ENCODE results near the gene ARHGEF6. TPM values are rescaled to one million over a fixed set of nuclear protein-coding genes. Genes with fewer than 3 reads are reported as not detected.

The ARHGEF6 gene
- total RNA-seq, 2 experiments from 2014 or later: 97.2 to 122 TPM

DNA sequence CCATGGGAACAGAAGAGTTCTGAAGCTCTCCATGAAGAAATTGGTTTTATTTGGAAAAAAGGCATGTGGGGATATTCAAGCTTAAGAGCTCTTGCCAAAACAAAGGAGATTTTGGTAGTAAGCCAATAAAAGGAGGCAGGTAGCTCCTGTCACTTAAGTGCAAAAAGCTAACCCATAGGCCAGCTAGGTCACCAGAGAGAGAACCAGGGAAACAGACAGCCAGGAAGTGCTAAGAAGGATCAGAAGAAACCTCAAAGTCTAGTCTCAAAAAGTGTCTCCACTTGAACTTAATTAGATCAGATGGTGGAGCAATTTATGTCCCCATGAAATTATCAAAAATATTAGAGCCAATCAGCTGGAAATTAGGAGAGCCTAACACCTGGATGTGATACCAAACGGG lies 83.6 kb downstream of the ARHGEF6 start:
- Mint-ChIP-seq H3K27me3 (no peaks in the 10 kb centered on the region), H3K27ac (peak overlapping the region; percentile 80), H3K4me1 (peaks cover 55% of the 10 kb centered on the region), H3K36me3 (ENCODE audit: low read depth) (peaks cover 55% of the 10 kb centered on the region), H3K4me3 (no peak overlapping the region), H3K9me3 (peaks cover 15% of the 10 kb centered on the region)
- ChIA-PET POLR2A (no interaction called here), CTCF (interaction anchor here (0.6 to 1.7 kb wide), 4 partner anchors 10 to 155 kb away, joined by 3 to 5 read pairs (median 4); no protein-coding TSS in a partner anchor)
- no peak for DNase-seq

DNA sequence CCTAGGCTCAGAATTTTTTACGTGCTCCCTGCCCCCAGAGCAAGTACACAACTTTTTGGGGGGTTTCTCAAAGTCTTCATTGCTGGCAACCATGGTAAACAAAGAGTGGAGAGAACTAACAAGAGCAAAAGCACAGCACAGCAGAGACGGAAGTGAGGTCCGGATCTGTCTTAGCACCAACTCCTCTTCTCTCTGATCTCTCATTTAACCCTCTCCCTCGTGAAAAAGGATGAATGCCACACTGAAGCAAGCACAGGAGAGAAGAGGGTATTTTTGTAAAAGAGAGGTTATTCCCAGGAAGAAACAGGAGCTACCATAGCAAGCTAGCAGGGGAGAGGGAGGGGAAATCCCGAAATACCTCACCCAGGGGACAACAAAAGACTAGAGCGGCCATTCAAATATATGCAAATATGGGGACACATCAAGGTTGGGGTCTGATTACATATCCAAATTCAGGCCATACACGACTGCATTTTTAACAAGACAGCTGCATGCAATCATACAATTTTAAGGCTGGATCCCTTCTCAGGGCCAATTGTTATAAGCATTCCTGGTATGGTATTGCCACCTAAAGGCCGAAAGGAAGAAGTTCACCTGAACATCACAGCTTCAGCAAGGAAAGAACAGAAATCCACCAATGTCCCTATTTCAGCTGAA lies 86.2 kb downstream of the ARHGEF6 start:
- DNase-seq: peak; percentile 41
- H3K36me3 Mint-ChIP-seq (ENCODE audit: low read depth): peaks cover 50% of the 10 kb centered on the region
- H3K4me3 Mint-ChIP-seq: peak overlapping the region; percentile 68
- H3K4me1 Mint-ChIP-seq: peaks cover 76% of the 10 kb centered on the region
- ChIA-PET CTCF (interaction anchor here (0.6 to 2.1 kb wide), 10 partner anchors 9 to 401 kb away, joined by 3 to 15 read pairs (median 4); partner anchors contain the start of gene HTATSF1), POLR2A (no interaction called here)
- peaks cover 4% of the 10 kb centered on the region for H3K9me3 Mint-ChIP-seq
- H3K27ac Mint-ChIP-seq: peak overlapping the region; percentile 96
- H3K27me3 Mint-ChIP-seq: no peaks in the 10 kb centered on the region

DNA sequence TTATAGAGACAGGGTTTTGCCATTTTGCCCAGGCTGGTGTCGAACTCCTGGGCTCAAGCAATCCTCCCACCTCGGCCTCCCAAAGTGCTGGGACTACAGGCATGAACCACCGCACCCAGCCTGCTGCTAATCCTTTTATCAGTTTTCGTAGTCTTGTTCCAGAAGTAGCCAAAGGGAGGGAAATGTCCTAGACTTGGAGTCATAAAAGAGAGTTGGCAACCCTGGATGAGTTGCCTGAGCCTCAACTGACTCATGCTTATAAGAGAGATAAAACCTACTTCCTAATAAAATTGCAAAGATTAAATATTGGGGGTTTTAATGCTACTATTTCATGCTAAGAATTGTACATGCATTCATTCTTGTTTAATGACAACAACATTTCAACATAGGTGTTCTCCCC lies 88.5 kb downstream of the ARHGEF6 start:
- Mint-ChIP-seq H3K9me3 (no peaks in the 10 kb centered on the region), H3K36me3 (ENCODE audit: low read depth) (peaks cover 50% of the 10 kb centered on the region), H3K4me3 (no peak overlapping the region), H3K4me1 (peaks cover 84% of the 10 kb centered on the region), H3K27me3 (no peaks in the 10 kb centered on the region), H3K27ac (no peak overlapping the region)
- DNase-seq: no peak
- ChIA-PET POLR2A (no interaction called here), CTCF (no interaction called here)

DNA sequence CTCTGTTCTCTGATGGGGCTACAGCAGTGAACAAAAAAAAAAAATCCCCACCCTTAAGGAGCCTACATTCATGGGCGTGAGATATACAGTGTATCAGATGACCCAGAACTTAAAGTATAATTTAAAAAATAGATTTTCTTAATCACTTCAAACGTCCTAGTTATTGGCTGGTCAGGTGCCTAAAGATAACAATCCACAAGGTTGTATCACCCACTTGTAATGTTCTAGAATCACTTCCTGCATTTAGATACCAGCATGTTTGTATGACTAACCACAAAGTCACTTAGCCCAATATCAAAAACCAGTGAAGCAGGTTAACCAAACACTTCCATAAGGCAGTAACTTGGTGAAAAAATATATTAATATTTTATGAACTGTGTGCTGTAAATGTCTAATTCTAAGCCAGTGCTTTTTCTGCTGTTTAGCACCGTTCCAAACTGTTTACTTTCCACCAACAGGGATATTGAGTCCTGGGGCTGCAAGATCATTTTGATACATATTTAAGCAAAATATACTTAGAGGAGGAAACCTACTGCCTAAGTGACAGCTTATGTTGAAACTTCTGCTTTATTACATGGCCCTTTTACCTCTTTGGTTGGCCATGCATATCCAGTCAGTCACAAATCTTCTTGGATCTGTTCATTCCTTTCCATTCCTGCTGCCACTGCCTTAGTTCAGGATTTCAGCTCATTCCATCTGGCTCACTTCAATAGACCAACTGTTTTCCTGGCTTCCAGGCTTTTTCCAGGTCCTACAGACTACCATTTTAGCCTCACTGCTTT lies 89.5 kb downstream of the ARHGEF6 start:
- peak overlapping the region; percentile 86 for H3K27ac Mint-ChIP-seq
- H3K4me3 Mint-ChIP-seq: peak overlapping the region; percentile 9
- no peak for DNase-seq

DNA sequence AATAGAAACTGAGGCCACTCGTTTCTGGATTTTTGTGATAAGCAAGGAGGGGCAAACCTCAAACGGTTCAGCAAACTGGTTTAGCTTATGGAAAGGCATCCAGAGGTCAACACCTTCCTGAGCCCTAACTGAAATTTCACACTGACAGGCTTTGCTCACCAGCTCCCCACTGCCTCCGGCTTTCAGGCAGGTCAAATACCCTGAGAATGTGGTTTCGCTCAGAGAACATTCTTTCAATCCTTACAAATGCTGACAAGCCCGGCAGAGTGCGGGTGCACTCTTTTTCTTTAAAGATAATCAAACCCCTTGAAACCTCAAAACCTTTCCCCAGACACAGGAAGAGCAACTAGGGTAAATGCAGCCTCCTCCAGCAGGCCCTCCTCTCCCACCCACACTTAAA lies 91.3 kb downstream of the ARHGEF6 start:
- peaks cover 43% of the 10 kb centered on the region for H3K36me3 Mint-ChIP-seq (ENCODE audit: low read depth)
- POLR2A ChIA-PET: no interaction called here
- H3K27me3 Mint-ChIP-seq: no peaks in the 10 kb centered on the region
- H3K4me1 Mint-ChIP-seq: peaks cover 65% of the 10 kb centered on the region
- peak overlapping the region; percentile 26 for H3K4me3 Mint-ChIP-seq
- CTCF ChIA-PET: interaction anchor here (1.0 kb wide), 1 partner anchor 11 kb away, joined by 3 read pairs; no protein-coding TSS in a partner anchor
- peak overlapping the region; percentile 91 for H3K27ac Mint-ChIP-seq
- H3K9me3 Mint-ChIP-seq: no peaks in the 10 kb centered on the region
- DNase-seq: no peak

More for the DNA sequence above, 89.5 kb downstream of the ARHGEF6 start:
- no peaks in the 10 kb centered on the region for H3K27me3 Mint-ChIP-seq
- H3K9me3 Mint-ChIP-seq: no peaks in the 10 kb centered on the region
- ChIA-PET POLR2A (no interaction called here), CTCF (interaction anchor here (0.6 kb wide), 1 partner anchor 431 kb away, joined by 5 read pairs; no protein-coding TSS in a partner anchor)
- H3K4me1 Mint-ChIP-seq: peaks cover 80% of the 10 kb centered on the region
- H3K36me3 Mint-ChIP-seq (ENCODE audit: low read depth): peaks cover 47% of the 10 kb centered on the region

DNA sequence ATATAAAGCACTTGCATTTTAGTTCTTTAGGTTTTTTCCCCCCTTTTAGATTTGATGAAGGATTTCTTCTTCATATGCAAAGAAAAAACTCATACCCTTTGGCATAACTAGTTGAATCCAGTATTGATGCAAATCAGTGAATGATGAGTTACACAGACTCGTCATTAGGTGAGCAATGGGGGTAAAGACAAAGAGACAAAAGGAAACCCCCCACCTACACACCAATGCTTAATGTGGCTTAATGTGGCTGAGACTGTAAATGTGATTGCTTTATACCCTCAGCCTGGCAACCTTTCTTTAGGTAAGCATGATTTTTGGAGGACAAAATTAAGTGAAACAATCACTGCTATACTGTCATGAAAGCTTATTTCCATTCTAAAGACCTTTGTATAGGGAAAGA lies 93.3 kb downstream of the ARHGEF6 start:
- POLR2A ChIA-PET: no interaction called here

DNA sequence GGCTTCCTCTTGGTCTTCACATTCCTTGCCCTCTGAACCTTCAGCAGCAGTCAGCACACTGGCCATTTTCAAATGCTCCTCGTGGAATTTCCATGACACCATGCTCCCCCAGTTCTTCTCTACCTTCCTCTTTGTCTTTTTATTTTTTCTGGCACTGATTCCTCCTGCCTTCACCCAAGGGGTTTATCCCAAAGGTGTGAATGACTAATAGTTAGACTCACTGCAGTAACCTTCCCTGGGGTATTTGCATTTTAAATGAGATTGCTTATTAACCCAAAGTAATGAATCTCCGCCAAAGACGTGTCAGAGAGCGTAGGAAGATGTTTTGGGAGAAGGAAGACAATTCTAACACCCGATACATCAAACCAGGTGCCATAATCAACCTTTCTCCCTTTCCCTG lies 96.6 kb downstream of the ARHGEF6 start:
- peaks cover 23% of the 10 kb centered on the region for H3K4me1 Mint-ChIP-seq
- H3K27ac Mint-ChIP-seq: no peak overlapping the region
- POLR2A ChIA-PET: no interaction called here
- H3K9me3 Mint-ChIP-seq: no peaks in the 10 kb centered on the region
- H3K36me3 Mint-ChIP-seq (ENCODE audit: low read depth): peaks cover 53% of the 10 kb centered on the region
- H3K4me3 Mint-ChIP-seq: no peak overlapping the region
- CTCF ChIA-PET: interaction anchor here (2.4 kb wide), 1 partner anchor 11 kb away, joined by 5 read pairs; no protein-coding TSS in a partner anchor
- no peak for DNase-seq
- H3K27me3 Mint-ChIP-seq: no peaks in the 10 kb centered on the region

More for the DNA sequence above, 93.3 kb downstream of the ARHGEF6 start:
- Mint-ChIP-seq H3K4me3 (no peak overlapping the region), H3K27ac (no peak overlapping the region), H3K4me1 (peaks cover 49% of the 10 kb centered on the region), H3K27me3 (no peaks in the 10 kb centered on the region), H3K9me3 (no peaks in the 10 kb centered on the region), H3K36me3 (ENCODE audit: low read depth) (peaks cover 44% of the 10 kb centered on the region)
- CTCF ChIA-PET: no interaction called here
- no peak for DNase-seq

DNA sequence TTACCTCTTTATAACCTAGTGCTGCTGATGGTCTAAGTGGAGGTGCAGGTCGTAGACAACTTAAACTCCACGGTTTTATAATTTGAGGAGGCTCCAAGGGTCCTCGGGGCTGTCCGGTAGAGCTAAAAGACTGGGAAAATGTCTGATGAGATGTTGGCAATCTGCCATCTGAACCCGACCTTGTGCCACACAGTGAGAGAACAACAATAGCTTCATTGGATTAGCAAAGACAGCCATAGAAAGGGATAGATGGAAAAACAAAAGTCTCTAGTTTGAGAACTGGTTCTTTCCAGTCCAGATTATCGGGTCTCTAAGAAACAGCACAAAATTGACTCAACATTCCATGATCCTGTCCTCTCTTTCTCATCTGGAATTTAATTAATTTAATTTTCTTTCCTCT lies 101.2 kb downstream of the ARHGEF6 start:
- Mint-ChIP-seq H3K9me3 (no peaks in the 10 kb centered on the region), H3K36me3 (ENCODE audit: low read depth) (peaks cover 70% of the 10 kb centered on the region)
- CTCF ChIA-PET: interaction anchor here (0.5 kb wide), 1 partner anchor 186 kb away, joined by 3 read pairs; no protein-coding TSS in a partner anchor

DNA sequence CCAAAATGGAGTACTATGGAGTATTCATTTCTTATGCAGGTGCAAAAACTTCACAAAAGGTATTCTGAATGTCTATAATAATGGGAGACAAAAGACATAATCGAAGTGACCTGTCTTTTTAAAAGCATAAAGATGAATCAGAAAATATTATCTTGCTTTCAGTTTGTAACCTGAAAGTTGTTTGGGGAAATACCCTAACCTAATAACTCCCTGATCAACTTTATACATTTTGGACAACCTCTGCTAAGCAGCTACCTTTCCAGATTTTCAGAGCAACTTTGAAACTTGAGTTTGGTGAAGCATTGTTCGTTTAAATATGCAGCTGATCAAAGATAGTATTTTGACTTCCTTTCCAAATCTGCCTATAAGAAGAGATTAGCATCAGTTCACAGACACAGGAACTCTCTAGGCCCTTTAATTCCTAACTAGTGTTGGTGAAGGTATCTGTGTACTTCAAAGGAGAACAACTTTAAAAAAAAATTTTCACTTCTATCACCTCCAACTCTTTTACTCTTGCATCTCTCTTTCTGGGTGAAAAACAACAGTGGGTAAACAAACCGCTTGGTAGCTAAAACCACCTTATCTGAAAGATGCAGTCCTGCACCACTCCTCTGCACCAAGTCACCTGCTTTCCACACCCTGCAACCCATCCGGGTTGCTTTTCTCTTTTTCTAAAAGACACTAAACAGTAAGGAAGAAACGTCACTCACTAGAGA lies 106.3 kb downstream of the ARHGEF6 start:
- peak overlapping the region; percentile 53 for H3K4me3 Mint-ChIP-seq
- ChIA-PET CTCF (no interaction called here), POLR2A (no interaction called here)
- DNase-seq: peak; percentile 52
- H3K9me3 Mint-ChIP-seq: no peaks in the 10 kb centered on the region
- H3K4me1 Mint-ChIP-seq: peaks cover 93% of the 10 kb centered on the region
- H3K27ac Mint-ChIP-seq: peak overlapping the region; percentile 90
- peaks cover 83% of the 10 kb centered on the region for H3K36me3 Mint-ChIP-seq (ENCODE audit: low read depth)
- H3K27me3 Mint-ChIP-seq: no peaks in the 10 kb centered on the region

More for the DNA sequence above, 101.2 kb downstream of the ARHGEF6 start:
- Mint-ChIP-seq H3K4me1 (peaks cover 47% of the 10 kb centered on the region), H3K27me3 (no peaks in the 10 kb centered on the region), H3K4me3 (no peak overlapping the region), H3K27ac (no peak overlapping the region)
- no peak for DNase-seq
- POLR2A ChIA-PET: no interaction called here

DNA sequence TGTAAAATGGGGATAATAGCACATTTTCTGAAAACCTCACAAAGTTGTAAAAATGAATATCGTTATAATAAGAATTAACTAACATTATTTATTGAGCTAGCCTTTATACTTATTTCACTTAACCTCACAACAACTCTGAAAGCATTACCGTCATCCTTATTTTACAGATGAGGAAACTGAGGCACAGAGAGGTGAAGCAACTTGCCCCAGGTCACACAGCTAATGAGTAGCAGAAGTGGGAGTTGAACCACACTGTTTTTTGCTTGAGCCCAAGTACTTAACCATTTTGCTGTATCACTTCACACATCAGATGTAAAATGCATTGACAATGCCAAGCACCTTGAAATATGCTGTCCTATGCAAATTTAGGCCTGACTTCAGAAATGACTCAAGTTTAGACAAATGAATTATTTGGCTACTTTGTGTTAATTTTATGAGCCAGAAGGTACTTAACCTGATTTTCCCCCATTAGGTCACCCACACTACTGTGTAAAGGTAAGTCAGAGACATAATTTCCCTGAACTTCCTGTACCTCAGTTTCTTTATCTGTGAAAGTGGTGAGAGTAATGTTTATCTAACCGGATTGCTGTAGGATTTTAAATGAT lies 109.6 kb downstream of the ARHGEF6 start:
- Mint-ChIP-seq H3K36me3 (ENCODE audit: low read depth) (peaks cover 87% of the 10 kb centered on the region), H3K4me1 (peaks cover 92% of the 10 kb centered on the region), H3K27me3 (no peaks in the 10 kb centered on the region), H3K27ac (peak overlapping the region; percentile 19), H3K9me3 (no peaks in the 10 kb centered on the region), H3K4me3 (no peak overlapping the region)
- ChIA-PET CTCF (interaction anchor here (0.6 to 1.0 kb wide), 4 partner anchors 12 to 1027 kb away, joined by 3 read pairs; no protein-coding TSS in a partner anchor), POLR2A (no interaction called here)
- no peak for DNase-seq

DNA sequence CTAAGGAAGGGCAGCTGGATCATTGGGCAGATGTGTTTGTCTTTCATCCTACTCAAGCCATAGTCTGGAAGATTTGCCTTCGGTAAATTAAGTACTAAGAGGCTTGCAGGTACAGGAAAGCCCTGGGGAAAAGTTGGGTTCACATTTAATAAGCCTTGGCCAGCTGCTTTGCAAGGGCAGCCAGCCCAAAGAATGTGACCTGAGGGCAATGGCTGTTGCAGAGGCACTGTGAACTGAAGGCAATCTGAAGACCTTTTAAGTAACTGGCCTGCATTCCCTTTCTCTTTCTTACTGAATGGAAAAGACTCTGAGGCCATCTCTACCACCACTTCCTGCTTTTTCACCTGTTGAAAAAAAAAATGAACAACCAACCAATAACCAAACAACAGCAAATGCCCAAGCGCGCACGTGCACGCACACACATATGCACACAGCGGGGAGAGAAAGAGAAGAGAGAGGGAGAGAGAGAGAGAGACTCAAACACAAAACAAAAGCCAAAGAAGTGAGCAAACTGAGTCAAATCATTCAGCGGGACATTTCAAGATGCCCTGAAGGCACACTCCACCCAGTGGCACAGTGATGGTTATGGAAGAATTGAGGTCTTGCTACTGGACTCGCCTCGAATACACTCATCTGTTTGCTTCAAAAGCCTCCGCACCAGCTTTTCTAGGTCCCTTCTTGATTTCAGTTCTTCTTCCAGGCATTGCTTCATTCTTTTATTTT lies 113.1 kb downstream of the ARHGEF6 start:
- Mint-ChIP-seq H3K27ac (peak overlapping the region; percentile 83), H3K9me3 (peaks cover 14% of the 10 kb centered on the region), H3K36me3 (ENCODE audit: low read depth) (peaks cover 93% of the 10 kb centered on the region), H3K4me1 (peaks cover 89% of the 10 kb centered on the region), H3K27me3 (no peaks in the 10 kb centered on the region), H3K4me3 (peak overlapping the region; percentile 24)
- DNase-seq: peak; percentile 44
- POLR2A ChIA-PET: interaction anchor here (0.6 kb wide), 1 partner anchor 1144 kb away, joined by 3 read pairs; no protein-coding TSS in a partner anchor
- CTCF ChIA-PET: interaction anchor here (1.5 kb wide), 1 partner anchor 10 kb away, joined by 3 read pairs; no protein-coding TSS in a partner anchor

DNA sequence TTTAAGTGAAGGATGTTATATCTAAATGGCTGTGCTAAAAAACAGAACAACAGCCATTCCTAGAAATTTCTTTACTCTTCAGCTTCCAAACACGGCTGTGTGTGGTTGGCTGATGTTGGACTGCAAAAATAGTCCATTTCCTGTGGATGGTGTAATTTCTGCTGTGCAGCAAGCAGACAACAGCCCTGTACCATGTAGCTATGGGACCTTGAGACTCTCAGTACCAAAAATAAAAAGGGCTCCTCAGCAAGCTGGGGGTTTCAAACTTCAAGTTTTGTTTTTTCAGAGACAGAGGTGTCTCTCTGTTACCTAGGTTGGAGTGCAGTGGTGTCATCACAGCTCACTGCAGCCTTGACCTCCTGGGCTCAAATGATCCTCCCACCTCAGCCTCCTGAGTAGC lies 114.6 kb downstream of the ARHGEF6 start:
- H3K27ac Mint-ChIP-seq: peak overlapping the region; percentile 83
- H3K36me3 Mint-ChIP-seq (ENCODE audit: low read depth): peaks cover 90% of the 10 kb centered on the region
- ChIA-PET CTCF (interaction anchor here (1.1 to 1.5 kb wide), 2 partner anchors 8 to 57 kb away, joined by 3 to 4 read pairs; no protein-coding TSS in a partner anchor), POLR2A (no interaction called here)
- H3K4me1 Mint-ChIP-seq: peaks cover 87% of the 10 kb centered on the region
- peaks cover 17% of the 10 kb centered on the region for H3K9me3 Mint-ChIP-seq
- DNase-seq: no peak
- no peak overlapping the region for H3K4me3 Mint-ChIP-seq
- H3K27me3 Mint-ChIP-seq: no peaks in the 10 kb centered on the region
